ENCODE data around the gene PDHX.

Gene PDHX

GRCh38 chr11:34926101-34926830 lies 9.8 kb downstream of the PDHX start:
- TF ChIP-seq CREB5 (CRISPR knock-in tag; IDR thresholded peaks at IDR 0.05; ENCODE audit: low read depth) (no peak), TCF4 (CRISPR knock-in tag; IDR thresholded peaks at IDR 0.05; ENCODE audit: borderline replicate concordance) (peak; percentile 78), ZNF565 (CRISPR knock-in tag; conservative IDR thresholded peaks at IDR 0.05; ENCODE audit: low read depth) (no peak), SNAI2 (CRISPR knock-in tag; IDR thresholded peaks at IDR 0.05) (no peak), ISL1 (CRISPR knock-in tag; IDR thresholded peaks at IDR 0.05) (peak; percentile 94), ZC3H10 (CRISPR knock-in tag; IDR thresholded peaks at IDR 0.05) (no peak), ZFP30 (CRISPR knock-in tag; IDR thresholded peaks at IDR 0.05) (no peak), ZNF70 (CRISPR knock-in tag; IDR thresholded peaks at IDR 0.05) (no peak), TSHZ2 (CRISPR knock-in tag; IDR thresholded peaks at IDR 0.05) (no peak), TOX (CRISPR knock-in tag; IDR thresholded peaks at IDR 0.05; ENCODE audit: borderline replicate concordance) (no peak)
- ATAC-seq: peak; percentile 87

- TF ChIP-seq CSRNP3 (CRISPR knock-in tag; IDR thresholded peaks at IDR 0.05) (no peak), TCF4 (CRISPR knock-in tag; IDR thresholded peaks at IDR 0.05; ENCODE audit: borderline replicate concordance) (no peak), SNAI2 (CRISPR knock-in tag; IDR thresholded peaks at IDR 0.05) (no peak), ZFP30 (CRISPR knock-in tag; IDR thresholded peaks at IDR 0.05) (peak; percentile 85), GLIS3 (CRISPR knock-in tag; IDR thresholded peaks at IDR 0.05) (no peak), BACH2 (CRISPR knock-in tag; IDR thresholded peaks at IDR 0.05; ENCODE audit: borderline replicate concordance) (no peak), ISL1 (CRISPR knock-in tag; IDR thresholded peaks at IDR 0.05) (peak; percentile 44; the same call in 1 of the 2 replicates)
- ATAC-seq: peak; percentile 76
These were observed 10.4 kb downstream of the PDHX start for GRCh38 chr11:34926831-34927132.

GRCh38 chr11:34928268-34928959 lies 12.0 kb downstream of the PDHX start:
- TF ChIP-seq POU6F1 (CRISPR knock-in tag; IDR thresholded peaks at IDR 0.05; ENCODE audit: borderline replicate concordance, low read depth) (no peak), OSR1 (CRISPR knock-in tag; IDR thresholded peaks at IDR 0.05) (no peak), ISL1 (CRISPR knock-in tag; IDR thresholded peaks at IDR 0.05) (no peak), ZFP3 (CRISPR knock-in tag; IDR thresholded peaks at IDR 0.05) (no peak), CREB5 (CRISPR knock-in tag; IDR thresholded peaks at IDR 0.05; ENCODE audit: low read depth) (no peak), ZC3H10 (CRISPR knock-in tag; IDR thresholded peaks at IDR 0.05) (no peak), CSDC2 (CRISPR knock-in tag; IDR thresholded peaks at IDR 0.05) (no peak), TSHZ2 (CRISPR knock-in tag; IDR thresholded peaks at IDR 0.05) (no peak), ARNTL (CRISPR knock-in tag; IDR thresholded peaks at IDR 0.05; ENCODE audit: borderline replicate concordance, low read depth) (no peak), GLIS3 (CRISPR knock-in tag; IDR thresholded peaks at IDR 0.05) (no peak), TCF4 (CRISPR knock-in tag; IDR thresholded peaks at IDR 0.05; ENCODE audit: borderline replicate concordance) (no peak), BACH2 (CRISPR knock-in tag; IDR thresholded peaks at IDR 0.05; ENCODE audit: borderline replicate concordance) (no peak), PPARA (CRISPR knock-in tag; IDR thresholded peaks at IDR 0.05; ENCODE audit: borderline replicate concordance) (no peak)
- no peak for ATAC-seq
